ENCODE data around the gene BARHL1.

DNA sequence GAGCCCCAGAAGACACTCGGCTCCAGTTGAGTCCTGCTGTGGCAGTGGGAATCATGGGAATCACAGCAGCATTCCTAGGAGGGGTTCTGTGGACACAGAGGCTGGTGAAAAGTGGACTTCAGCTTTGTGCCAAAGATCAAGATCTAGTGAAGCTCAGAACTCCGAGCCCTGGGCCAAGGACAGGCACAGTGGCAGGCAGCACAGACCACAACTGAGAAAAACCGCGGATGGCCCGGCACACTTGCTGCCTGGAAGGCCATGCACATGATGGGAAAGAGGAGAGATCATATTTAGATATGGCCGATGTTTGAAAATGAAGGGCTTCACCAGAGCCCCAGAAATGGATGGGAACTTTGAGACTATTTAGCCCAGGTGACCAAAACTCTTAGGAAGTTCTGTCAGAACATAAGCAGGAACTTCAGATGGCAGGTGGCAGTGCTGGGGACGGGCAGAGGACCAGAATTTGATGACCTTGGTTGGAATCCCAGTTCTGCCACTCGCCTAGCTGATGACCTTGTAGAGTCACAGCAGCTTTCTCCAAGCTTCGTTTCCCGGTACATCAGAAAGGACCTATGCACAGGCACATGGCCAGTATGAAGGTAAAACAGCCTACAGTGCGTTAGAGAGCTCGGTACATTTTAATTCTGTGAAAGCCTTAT lies 18.0 kb downstream of the BARHL1 start:
- TF ChIP-seq, protein P1, sequence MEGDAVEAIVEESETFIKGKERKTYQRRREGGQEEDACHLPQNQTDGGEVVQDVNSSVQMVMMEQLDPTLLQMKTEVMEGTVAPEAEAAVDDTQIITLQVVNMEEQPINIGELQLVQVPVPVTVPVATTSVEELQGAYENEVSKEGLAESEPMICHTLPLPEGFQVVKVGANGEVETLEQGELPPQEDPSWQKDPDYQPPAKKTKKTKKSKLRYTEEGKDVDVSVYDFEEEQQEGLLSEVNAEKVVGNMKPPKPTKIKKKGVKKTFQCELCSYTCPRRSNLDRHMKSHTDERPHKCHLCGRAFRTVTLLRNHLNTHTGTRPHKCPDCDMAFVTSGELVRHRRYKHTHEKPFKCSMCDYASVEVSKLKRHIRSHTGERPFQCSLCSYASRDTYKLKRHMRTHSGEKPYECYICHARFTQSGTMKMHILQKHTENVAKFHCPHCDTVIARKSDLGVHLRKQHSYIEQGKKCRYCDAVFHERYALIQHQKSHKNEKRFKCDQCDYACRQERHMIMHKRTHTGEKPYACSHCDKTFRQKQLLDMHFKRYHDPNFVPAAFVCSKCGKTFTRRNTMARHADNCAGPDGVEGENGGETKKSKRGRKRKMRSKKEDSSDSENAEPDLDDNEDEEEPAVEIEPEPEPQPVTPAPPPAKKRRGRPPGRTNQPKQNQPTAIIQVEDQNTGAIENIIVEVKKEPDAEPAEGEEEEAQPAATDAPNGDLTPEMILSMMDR (IDR thresholded peaks at IDR 0.05; ENCODE audit: insufficient read depth, low read length, poor library complexity, severe bottlenecking) = no peak
- TF ChIP-seq EZH2phosphoT487 (conservative IDR thresholded peaks at IDR 0.05; ENCODE audit: low read length) = no peak

Data from SU-DHL-6 (cell line).